ENCODE measurements around the gene WWOX. TPM values are rescaled to one million over a fixed set of nuclear protein-coding genes. Genes with fewer than 3 reads are reported as not detected.

WWOX gene
- total and polyA plus RNA-seq, 2 donors (not counting 3 experiments of a cell fraction or from before 2014, with no cell fraction given): 6.2 to 12.5 TPM

- Histone ChIP-seq H3K4me1 (ENCODE audit: control insufficient read depth, extremely low read depth, insufficient read depth, low read length) (no peaks in the 10 kb centered on the region), H3K36me3 (ENCODE audit: control insufficient read depth in 2 of 2, extremely low read depth in 1 of 2, insufficient read depth in 2 of 2, low read length in 2 of 2) (no peaks in the 10 kb centered on the region), H3K27me3 (ENCODE audit: control insufficient read depth in 2 of 2, insufficient read depth in 2 of 2, low read length in 2 of 2) (no peaks in the 10 kb centered on the region), H3K9ac (replicated peaks; ENCODE audit: extremely low read depth, insufficient read depth, low read length) (no peak overlapping the region), H3K27ac (ENCODE audit: insufficient read depth, low read depth, low read length) (no peak overlapping the region), H3K4me2 (ENCODE audit: insufficient read depth, low read length) (no peak overlapping the region), H4K20me1 (replicated peaks; ENCODE audit: control insufficient read depth, extremely low read depth, insufficient read depth, low read length) (no peaks in the 10 kb centered on the region), H2AFZ (ENCODE audit: low read depth, low read length) (no peak overlapping the region), H3K4me3 (replicated peaks in 1 of 3; ENCODE audit: insufficient read depth in 1 of 3, low read depth in 1 of 3, low read length in 3 of 3) (no peak overlapping the region), H3K9me3 (replicated peaks; ENCODE audit: control insufficient read depth, insufficient read depth, low read length) (peaks cover 3% of the 10 kb centered on the region), H3K79me2 (ENCODE audit: control insufficient read depth, insufficient read depth, low read length) (no peaks in the 10 kb centered on the region), H3K9me1 (replicated peaks; ENCODE audit: control insufficient read depth, extremely low read depth, insufficient read depth, low read length) (no peaks in the 10 kb centered on the region)
- FAIRE-seq: no peak
- CTCF ChIA-PET: no interaction called here
- intact Hi-C loops (cut with micrococcal nuclease) (no loop called here), dilution Hi-C loops (cut with MboI; ENCODE audit: extremely low pct_ligation_motif_present, low sequenced_read_pairs) (no loop called here)
- BruUV-seq (replicated peaks): no TSS peak
- TF ChIP-seq JUN (IDR thresholded peaks at IDR 0.05; ENCODE audit: borderline replicate concordance, insufficient read depth, insufficient read length, low read depth) (no peak), GATA2 (IDR thresholded peaks at IDR 0.05; ENCODE audit: insufficient read depth, insufficient read length, low read depth, low read length) (no peak), MAX (IDR thresholded peaks at IDR 0.05; ENCODE audit: insufficient read depth, insufficient read length) (no peak), POLR2A (IDR thresholded peaks at IDR 0.05; ENCODE audit: low read depth, low read length) (no peak), MYC (IDR thresholded peaks at IDR 0.05; ENCODE audit: low read depth, low read length) (no peak), FOS (IDR thresholded peaks at IDR 0.05; ENCODE audit: borderline replicate concordance, insufficient read depth, low read length) (no peak), POLR2AphosphoS5 (IDR thresholded peaks at IDR 0.05; ENCODE audit: insufficient read depth, low read depth, low read length) (no peak), EZH2 (IDR thresholded peaks at IDR 0.05; ENCODE audit: borderline replicate concordance, low read depth, low read length, severe bottlenecking) (no peak), CTCF (IDR thresholded peaks at IDR 0.05; ENCODE audit: extremely low read depth in 1 of 2, insufficient read depth in 1 of 2, low read depth in 1 of 2, low read length in 2 of 2) (no peak)
- DNase-seq (ENCODE audit: low read depth, low spot score): no peak
- POLR2A ChIA-PET: no interaction called here
These were observed 949.6 kb downstream of the WWOX start for GRCh38 chr16:79049040-79049439.
